Hippocampal formation (tissue), 2 donors: ENCODE data around the gene LRP8.
A peak's percentile ranks its signal among the peaks of the same experiment; 100 is the strongest.

Source experiments
- DNase-seq, 2 donors: peaks; one replicate each; lab custom pipeline; 2025; lab: John Stamatoyannopoulos, UW

LRP8 gene

DNA sequence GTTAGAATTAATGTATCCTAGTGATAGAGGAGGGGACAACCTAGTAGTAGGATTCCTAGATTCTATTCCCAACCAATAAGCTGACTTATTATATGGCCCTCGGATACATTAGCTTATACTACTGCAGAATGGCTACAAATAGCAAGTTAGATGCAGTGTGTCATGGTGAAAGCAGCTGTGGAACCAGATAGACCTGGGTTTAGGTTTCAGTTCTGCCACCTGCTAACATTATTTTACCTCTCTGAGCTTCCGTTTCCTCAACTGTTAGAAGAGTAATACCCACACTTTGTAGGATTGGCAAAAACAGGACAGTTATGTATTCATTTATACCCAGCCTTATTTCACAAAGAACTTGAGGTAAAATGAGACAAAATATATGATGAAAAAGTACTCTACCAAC, 67.9 kb downstream of the LRP8 start:
- no peak for DNase-seq

DNA sequence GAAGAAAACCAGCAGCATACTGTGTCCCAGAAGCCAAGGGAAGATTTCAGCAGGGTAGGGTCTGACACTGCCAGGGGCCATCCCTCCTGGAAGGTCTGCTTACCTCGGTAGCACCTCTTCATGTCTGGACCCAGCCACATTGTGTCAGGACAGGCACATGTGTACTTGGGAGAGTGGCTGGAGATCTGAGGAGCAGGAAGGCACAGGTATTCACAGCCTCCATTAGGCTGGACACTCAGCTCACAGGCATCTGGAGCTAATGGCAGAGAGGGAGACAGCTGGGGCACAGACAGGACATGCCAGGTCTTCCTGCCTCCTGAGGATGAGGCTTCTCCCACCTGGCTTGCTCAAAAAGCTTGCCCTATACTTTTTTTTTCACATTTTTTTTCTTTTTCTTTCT, 69.7 kb downstream of the LRP8 start:
- no peak for DNase-seq

DNA sequence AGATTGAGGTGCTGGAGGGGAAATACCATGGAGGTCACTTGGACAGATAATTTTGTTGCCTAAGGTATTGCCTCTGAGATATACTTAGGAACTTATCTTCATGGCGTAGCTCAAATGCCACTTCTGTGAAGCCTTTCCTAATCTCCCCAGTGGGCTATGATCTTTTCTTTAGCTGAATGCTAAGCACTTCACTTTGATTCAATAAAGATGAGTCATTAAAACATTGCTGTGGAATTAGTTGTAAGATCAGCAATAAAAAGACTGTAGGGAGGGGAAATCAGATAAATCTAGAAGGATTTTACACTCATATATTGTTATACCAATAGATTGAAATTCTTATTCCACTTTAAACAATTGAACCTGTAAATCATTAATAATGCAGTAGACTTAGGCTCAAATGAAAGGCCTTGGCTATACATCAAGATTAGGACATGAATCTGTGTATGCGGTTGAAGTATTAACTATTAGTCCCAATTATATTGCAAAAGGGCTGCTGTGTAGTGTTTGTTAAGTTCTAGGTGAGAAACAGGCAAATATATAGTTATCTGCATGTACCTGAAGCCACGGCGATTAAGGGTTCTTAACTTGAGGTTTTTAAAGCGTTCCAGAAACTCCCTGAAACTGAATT, 70.3 kb downstream of the LRP8 start:
- no peak for DNase-seq

DNA sequence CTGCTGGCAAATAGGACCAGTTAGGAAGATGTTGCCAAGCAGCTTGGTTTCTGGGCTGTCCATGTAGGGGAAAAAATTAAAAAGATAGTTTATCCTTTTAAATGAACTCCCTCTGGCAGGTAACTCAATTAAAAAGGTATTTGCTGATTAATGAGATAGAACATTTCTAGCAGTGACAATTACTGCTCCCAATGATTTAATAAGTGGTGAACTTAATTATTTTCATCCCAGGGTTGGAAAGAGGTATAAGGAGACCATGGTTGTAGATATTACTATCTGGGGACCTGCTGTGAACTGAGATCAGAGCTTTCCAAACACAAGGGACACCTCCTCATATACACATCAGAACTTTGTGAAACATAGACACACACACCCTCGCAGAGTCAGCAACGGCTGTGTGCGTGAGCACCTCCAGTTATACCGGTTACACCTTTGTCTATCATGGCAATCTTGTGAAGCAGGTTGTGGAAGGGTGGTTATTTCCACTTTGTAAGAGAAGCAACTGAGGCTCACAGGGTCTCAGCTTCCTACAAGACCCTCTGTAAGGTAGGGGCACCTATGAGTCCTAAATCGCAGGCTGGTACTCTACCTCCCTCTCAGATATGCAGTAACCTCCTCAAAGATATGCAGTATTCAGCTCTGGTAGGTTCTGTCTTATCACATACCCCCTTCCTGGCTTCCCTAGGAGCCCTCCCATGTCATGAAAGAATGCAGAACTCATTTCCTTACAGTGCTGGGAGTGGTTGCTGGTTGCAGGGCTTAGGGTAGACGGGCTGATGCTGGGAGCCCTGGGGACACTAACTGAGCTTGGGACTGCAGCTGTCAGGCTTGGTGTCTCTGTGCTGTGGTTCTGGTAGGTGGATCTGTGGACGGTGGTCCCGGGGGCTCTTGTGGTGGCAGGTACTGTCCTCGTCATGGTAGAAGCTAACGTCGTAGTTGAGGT, 71.1 kb downstream of the LRP8 start:
- no peak for DNase-seq

DNA sequence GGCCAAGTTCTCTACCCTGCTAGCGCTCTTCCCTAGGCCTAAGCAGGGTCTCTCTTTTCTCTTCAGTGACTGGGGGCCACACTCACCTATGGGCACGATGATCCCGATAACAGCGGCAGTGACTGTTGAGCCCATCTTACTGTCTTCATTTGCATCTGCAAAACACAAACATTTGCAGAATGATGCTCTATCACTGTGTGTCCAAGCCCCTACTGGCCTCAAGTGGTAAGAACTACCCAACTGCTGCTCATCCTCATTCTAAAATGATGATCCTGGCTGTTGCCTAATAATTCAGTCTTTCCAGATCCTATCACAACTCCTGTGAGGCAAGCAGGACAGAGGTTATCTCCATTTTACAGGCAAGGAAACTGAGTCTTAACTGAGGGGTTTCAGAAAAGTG, 72.8 kb downstream of the LRP8 start:
- DNase-seq: no peak

GRCh38 chr1:53254011-53254640, 73.7 kb downstream of the LRP8 start:
- no peak for DNase-seq

DNA sequence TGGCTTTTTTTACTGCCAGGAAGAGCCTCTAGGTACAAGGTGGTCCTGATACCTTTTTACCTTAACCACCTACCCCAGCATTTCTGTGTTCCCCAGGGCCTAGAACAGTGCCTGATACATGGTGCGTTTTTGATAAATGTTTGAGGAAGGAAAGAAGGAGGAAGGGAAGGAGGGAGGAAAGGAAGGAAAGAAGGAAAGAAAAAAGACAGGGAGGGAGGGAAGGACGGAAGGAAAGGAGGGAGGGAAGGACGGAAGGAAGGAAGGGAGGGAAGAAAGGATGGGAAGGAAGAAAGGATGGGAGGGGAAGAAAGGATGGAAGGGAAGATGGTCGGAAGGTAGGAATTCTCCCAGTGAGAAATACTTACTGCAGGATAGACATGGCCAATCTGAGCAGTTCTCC, 77.5 kb downstream of the LRP8 start:
- DNase-seq: no peak

DNA sequence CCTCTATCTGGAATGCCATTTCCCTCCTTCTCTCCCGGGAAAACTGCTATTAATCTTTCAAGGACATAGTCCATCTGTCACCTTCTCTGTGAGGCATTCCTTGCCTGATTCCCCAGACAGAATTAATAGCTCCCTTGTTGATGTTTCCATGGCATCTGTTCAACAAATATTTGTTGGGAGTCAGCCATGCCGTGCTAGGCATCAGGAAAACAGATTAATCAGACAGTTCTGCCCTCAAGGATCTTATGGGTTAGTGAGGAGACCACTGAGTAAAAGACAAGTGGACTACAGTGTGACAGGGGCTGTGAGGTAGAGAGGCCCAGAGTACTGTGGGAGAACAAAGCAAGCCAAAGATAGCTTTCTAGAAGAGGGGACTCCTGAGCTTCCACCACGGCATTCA, 78.2 kb downstream of the LRP8 start:
- no peak for DNase-seq

DNA sequence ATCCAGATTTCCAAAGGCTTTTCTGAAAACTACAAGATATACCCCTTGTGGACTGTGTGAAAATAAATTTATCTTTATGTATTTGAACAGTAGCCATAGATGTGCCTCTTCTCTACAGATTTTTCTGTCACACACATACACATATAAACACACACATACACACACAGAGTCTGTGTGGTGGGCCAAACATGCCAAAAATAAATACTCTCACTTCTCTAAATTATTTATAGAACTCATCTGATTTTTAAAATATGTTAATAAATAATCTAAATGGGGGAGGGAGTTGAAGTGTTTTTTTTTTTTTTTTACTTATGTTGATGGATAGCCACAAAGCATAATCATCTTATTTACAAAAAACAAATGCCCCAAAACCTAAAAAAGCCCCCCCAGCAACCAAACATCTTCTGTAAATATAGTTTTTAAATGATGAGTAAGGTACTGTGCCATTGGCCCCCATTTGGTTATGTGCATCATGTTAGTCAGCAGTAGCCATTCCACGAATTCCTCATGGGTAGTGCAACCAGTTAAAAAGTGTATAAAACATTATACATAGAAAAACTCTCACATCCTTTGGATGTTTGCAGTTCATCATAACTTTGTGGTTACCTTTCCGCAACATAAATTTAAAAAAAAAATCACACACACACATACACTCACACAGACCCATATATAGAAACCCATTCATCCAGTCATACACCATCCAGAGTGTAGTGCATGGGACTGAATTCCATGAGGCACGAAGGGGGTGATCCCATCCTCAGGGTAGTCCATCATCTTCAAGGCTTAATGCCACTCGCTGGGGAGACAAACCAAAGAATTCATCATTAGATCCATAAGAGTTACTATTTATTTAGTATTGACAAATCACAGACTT, 81.4 kb downstream of the LRP8 start:
- no peak for DNase-seq

- no peak for DNase-seq
Measured at GRCh38 chr1:53244141-53244540, 83.7 kb downstream of the LRP8 start.

- no peak for DNase-seq
Measured at GRCh38 chr1:53242381-53242780, 85.5 kb downstream of the LRP8 start.

- no peak for DNase-seq
Measured at GRCh38 chr1:53241828-53242227, 86.0 kb downstream of the LRP8 start.

DNA sequence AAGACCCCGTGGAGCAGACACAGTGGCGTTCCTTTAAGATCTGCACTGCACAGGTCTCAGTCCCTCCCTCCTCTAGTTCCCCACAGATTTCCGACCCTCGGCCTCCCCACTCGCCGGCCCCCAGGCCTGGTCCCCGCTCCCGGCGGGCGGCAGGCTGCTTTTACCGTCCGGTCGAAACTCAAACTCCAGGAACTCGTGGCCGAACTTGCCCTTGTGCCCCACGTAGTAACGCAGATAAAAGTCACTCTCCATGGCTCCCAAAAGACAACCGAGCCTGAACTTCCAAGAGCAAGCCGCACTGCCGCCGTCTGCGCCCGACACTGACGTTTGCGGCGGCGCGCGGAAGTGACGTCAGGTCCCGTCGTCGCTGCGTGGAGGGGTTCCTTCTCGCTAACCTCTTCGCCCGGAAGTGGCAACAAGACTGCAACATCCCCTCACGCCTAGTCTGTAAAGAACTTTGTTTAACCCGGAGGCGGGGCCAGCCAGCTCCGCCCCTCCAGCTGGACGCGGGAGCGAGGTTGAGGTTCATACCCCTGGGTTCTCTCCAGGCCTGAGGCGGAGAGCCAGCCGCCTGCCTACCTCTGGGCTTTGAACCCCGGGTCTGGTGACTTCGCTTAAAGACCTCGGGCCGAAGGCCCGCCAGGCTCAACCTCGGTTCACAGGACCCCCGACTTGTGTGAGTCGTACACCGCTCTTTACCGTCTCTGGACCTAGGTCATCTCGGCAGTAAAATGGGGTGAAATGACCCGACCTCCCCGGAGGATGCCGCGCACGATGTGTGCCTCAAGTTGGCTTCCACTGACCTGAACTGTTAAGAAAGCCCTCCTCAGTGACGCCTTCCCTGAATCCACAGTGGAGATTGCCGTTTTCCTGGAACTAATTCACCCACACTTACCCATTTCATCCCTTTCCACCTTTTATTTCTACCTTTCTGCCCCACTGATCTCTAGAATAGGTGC, 89.4 kb downstream of the LRP8 start, which contains the start of gene MAGOH:
MAGOH (minus strand) TSS at position 322 of the 959 bp plus-strand sequence; CDS start at position 252, 70 bp downstream.
- peak; percentile 88 to 91 for DNase-seq

GRCh38 chr1:53237638-53238037, 90.2 kb downstream of the LRP8 start:
- DNase-seq: no peak

- DNase-seq: no peak
Measured at GRCh38 chr1:53220962-53221286, 106.9 kb downstream of the LRP8 start.

DNA sequence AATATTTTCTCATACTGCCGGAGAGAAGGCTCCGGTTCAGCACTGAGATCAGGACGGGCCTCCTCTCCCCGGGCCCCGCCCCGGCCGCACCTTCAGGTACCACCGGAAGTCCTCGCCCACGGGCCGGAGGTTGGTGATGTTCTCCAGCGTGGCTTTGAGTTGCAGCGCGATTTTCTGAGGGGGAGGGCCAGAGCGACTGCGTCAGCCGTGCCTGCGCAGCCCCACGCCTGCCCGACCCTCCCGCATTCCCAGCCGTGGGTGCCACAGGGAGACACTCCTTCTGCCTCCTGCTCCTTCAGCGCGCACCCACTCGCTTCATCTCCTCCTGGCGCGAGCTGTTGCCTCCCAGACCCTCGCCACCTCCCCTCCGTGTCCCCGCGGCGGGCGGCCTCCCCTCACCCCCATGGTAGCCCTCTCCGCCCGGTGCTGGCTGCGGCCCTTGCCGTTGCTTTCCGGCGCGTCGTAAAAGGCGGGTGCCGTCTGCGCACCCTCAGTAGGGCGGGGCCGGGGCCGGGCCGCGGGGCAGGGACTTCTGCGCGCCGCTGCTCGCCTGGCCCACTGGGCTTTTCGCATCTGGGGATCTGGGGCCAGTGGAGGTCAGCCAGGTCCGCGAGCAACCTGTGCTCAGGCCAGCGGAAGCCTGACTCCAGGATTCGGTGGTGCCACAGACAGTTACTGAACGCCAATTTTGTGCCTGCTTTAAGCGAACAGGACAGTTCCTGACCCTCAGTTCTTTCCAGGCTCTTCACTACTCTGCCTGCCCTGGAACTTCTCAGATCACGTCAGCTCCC, 107.5 kb downstream of the LRP8 start, which contains the start of gene CZIB:
CZIB (minus strand) TSS at position 464 of the 791 bp plus-strand sequence; CDS start at position 405, 59 bp downstream.
- DNase-seq: peak; percentile 77 to 88

- no peak for DNase-seq
Measured at GRCh38 chr1:53219711-53220110, 108.2 kb downstream of the LRP8 start.

GRCh38 chr1:53218201-53218600, 109.7 kb downstream of the LRP8 start:
- DNase-seq: no peak

- DNase-seq: no peak
Measured at GRCh38 chr1:53214376-53214940, 113.4 kb downstream of the LRP8 start.
